CD4-positive, alpha-beta T cell treated with Interleukin-17A for 1 hour (primary cell): ENCODE results near the gene AMFR.
A peak's percentile ranks its signal among the peaks of the same experiment; 100 is the strongest.

ENCODE experiments used
- DNase-seq: peaks from one replicate; pipeline ENCODE4 v3.0.0-alpha.2; 2020

AMFR gene

DNA sequence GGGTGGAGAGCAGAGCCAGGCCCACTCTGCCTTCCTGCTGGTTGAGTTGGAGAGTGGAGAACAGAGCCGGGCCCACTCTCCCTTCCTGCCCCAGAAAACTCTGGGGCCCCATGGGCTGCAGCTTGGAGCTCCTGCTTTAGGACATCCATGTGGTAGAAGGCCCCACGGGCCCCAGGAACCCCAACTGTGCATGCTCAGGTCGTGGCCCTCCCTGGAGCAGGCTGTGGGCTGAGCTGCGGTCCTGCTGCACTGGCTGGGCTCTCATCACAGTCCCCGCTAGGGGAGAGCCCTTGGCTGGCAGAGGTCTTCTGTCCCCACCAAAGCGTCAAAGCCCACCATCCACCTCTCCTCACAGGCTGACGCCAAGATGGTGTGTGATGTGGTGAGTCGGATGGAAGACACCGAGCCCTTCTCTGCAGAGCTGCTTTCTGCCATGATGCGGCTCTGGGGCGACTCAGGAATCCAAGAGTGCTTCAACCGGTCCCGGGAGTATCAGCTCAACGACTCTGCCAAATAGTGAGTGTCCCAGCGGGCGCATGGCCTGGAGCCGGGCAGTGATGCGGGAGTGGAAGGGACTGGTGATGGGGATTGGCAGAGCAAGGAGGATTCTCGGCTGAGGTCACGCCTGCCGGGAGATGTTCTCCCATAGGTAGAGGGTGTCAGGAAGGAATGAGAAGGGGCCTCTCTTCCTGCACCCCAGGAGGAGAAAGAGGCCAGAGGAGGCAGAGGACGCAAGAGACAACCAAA, 96.9 kb downstream of the AMFR start:
- no peak for DNase-seq

DNA sequence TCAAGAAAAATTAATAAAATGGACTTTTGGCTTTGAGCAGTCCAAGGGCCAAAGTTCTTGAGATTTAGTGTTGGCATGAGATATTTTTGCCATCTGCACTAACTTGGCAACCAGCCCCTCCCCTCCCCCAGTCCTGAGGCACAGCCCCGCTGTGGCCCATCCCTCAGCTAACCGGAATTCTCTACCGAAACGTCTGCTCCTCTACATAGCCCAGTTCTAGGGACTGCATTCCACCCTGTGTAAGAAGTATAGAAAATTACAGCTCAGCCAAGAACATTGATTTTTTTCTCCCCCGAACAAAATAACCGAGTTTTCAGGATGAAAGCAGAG, 97.5 kb downstream of the AMFR start:
- DNase-seq = no peak

DNA sequence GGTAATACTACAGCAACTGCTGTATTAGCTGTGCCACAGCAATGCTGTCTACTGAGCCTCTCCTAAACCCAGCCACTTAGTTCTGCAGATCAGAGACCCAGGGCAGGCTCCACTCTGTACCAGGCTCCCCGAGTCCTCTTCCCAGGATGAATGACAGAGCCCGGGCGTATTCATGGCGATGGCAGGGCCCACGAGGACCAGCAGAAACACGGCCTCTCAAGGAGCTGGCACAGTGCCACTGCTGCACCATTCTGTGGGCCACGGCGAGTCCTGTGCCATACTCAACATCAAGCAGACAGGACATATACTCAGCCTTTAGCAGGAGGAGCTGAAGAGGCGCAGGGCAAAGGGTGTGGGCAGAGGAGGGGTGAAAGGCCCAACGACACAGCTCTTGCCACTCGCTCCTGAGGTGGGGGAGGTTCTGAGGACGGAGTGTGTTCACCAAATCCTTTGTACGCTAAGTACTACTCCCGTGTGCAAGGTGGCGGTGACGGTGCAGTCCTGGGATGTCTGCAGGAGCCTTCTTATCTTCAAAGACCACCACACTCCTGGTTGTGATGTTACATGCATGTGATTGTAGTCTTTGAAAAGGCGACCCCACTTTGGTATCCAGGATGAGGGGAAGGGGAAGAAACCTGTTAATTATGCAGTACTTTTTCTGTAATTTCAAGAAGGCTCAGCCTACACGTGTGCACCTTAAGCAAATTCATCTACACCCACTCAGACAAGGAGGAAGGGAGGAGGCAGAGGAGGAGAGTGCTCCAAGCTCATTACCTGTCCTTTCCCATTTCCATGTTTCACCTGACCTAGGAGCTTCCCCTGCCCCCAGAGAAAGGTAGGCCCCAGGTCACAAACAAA, 98.0 kb downstream of the AMFR start:
- DNase-seq = no peak

DNA sequence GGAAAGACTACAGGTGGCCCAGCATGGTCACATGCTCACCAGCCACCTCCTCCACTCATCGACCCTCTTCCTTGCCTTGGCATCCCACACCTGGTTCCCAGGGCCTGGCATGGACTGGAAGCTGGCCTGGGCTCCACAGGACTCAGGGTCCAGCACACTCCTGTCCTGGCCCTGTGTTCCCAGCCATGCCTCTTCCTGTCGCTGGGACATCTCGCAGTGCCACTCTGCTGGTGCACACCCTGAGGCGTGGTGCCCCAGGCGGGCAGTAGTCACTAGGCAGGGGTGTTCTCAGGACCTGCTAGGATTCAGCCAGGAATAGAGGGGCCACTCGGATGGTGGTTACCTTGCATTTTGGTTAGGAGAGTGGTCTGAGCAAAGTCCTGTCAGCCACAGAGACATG, 99.4 kb downstream of the AMFR start:
- no peak for DNase-seq

DNA sequence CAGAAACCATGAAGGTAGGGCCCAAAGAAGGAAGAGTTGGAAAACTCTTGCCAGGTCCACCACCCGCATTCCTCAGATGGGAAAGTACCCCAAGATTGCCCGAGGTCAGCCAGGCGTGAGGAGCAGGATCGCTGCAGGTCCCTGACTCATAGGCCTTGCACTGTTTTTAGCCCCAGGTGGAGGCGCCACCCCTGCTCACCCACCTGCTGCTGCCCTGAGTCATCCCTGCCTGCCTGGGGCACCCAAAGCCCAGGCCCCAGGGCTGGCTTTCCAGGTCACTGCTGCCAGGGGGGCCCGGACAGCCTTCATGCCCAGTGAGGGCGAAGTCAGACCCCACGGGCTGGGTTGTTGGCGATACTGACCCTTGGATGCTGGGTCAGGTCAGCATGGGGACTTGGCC, 100.9 kb downstream of the AMFR start:
- DNase-seq = no peak

DNA sequence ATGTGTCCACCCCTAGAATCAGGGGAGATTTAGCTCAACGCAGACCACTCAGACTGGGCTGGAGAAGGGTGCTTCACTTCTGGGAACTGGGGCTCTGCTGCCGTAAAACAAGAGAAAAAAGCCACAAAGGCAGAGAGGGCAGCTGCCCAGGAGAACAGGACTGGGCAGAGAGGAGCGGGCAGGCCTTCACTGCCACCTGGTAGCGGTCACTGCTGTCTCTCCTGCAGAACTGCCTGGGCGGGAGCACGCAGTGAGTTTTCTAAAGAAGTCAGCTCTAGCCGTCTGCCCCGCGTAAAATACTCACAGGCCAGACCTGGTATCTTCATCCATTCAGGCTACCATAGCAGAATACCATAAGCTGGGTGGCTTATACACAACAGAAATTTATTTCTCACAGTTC, 103.8 kb downstream of the AMFR start:
- DNase-seq = no peak

DNA sequence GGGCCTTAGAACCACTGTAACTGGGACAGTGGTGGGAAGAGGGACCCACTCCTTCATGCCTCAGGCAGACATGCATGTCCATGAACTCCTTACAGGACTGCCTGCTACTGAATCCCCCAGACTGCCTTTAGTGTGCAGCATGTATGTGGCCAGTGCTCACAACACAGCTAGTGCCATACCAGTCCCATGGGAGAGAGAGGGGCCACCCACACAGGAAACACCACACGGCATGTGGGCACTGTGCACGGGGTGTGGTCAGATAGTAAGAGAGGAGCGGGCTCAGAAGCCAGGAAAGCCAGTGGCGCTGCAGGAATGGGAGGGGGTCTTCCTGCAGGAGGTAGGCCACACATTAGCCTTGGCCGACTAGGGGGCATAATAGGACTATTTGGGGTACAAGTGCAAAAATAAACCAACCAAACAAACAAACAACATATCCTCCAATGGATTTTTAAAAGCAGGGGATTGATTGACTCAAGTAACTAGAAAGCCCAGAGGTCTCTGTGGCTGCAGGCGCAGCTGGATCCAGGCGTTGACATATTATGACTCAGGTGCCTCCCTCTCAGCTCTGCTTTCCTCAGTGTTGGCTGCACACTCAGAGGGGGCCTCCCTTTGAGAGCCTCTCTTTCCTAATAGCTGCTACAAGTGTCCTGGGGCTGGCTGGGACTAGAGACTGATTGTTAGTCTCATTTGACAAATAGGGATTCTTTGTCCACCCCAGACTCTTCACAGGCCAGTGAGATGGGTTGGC, 104.4 kb downstream of the AMFR start:
- DNase-seq = no peak

DNA sequence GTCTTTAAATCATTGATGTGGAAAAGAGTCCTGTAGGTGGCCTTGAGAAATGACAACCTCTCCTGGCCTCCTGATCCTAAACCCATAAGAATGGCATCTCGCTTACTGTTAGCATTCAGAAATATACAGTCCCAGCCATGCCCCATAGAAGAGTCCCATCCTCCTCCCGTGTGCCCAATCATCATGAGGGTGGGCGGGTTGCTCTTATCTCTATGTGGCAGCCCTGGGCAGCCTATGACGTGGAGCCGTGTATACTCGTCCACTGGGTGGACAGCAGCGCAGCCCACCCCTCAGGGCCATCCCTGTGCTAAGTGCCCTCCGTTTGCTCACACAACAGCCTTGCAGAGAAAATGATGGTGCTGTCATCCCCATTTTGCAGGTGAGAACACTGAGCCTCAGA, 105.3 kb downstream of the AMFR start:
- no peak for DNase-seq

DNA sequence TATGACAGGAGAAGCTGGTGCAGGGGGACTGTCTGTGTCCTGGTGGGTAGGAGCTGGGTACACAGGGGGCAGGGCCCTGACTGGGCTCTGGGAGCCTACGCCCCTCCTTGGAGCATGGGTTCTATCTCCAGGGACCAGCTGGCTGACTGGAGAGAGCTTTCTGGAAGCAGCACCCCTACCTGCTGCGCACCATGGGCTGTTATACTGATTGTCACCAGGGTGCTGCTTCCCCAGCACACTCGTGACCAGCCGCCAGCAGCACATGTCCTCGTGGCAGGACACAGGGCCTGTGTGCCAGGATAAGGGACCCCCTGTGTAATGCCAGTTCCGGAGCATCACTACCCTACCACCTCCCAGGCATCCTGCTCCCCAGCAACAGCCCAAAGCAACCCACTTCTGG, 106.0 kb downstream of the AMFR start:
- DNase-seq = no peak

DNA sequence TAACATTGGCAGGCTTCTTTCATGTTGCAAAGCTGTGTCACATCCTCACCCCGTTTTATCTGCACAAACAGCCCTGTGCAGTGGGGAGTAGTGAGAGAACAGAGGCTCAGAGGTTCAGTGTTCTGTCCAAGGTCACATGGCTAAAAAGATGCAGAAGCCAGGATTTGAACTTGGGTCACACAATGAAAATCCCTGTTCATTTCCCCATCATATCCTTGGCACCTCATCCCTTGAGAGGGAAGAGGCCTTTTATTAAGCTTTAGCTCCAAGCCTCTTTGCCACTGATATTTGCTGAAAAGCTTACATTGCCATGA, 106.6 kb downstream of the AMFR start:
- DNase-seq = no peak

DNA sequence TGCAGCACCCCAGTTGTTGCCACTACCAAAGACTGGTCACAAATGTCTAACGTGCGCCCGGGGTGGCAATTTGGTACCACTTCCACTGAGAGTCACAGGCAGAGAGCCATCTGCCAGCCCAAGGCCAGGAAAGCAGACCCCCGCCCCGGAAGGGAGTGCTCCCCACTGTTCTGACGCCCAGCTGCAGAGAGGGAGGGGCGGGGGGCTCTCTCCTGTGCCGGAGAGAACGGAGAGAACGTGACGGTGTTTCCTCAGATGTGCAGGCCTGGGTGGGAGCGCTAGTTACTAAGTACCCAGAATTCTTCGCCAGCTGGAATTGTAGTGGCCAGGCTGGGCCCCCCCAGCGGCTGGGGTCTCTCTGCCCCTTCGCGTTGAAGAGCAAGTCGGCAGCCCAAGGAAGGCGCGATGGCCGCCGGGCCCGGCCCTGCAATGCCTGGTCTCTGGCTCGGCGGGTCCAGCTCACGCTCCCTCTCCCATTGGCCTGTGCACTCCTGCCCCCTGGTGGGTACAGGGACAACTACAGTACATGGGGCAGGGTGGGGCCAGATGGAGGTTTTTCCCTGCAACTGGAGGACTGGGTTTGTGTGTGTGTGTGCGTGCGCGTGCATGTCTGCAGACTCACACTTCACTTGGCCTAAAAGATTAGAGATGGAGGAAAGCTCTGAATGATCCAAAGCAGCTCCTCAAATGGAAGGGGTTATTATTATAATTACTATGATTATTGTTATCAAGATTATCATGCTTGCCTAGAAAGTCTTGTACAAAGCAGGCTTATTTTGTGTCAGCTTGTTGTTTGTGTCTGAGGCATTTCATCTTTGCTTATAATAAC, 107.1 kb downstream of the AMFR start:
- DNase-seq = peak; percentile 80

DNA sequence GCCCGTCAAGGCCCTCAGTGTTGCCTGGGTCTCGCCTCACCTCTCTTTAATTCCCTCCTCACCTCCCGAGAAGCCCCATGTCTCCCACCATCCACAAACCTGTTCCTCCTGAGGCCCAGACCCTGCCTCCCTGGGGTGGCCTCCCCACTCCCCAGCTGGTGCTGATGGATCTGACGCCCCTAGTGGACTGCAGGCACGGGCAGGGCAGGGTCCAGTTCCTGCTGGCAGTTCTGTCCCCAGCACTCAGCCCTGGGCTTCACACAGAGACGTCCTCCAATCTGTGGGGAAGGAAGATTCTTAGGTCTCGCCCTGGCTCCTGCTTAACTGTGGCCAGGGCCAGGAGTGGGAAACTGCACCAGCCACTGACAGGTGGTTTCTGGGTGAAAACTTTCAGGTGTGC, 108.8 kb downstream of the AMFR start:
- no peak for DNase-seq

DNA sequence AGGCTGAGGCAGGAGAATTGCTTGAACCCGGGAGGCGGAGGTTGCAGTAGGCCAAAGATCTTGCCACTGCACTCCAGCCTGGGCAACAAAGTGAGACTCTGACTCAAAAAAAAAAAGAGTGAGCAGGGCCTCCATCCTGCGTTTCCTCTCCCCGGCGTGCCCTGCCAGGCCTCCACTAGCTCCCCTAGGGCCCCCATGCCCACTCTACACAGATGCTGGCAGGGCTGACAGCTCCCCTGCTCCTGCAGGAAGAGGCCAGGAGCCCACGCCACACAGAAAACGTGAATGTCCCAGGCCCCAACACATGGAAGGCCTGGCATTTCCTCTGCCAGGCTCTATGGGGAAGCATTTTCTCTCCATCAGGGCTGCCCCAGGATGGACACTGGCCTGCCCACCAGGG, 109.4 kb downstream of the AMFR start:
- DNase-seq = no peak

DNA sequence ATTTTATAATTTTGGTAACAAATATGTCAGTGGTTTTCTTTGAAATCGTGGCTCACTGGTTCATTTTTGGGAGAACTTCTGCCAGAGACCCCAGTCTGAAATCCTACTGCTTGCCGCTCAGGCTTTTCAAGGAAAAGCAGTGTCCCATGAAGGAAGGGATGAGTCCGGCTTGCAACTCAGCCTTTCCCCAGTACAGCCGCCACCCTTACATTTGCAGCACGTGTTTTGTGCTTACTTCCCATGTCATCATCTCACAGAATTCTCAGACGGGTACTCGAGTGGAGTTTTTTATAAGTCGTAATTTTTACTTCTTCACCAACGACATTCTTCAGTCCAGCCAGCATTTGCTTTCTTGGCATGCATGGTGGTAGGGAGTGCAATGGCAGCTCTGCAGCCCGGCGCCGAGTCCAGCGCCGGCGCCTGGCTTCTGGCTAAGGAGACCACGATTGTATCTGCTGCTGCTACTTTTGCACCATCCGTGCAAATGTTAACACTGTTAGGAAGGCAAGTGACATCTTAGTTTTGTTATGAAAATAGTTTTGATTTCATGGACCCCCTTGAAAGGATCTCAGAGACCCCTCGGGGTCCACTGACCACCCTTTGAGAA, 111.0 kb downstream of the AMFR start:
- no peak for DNase-seq

DNA sequence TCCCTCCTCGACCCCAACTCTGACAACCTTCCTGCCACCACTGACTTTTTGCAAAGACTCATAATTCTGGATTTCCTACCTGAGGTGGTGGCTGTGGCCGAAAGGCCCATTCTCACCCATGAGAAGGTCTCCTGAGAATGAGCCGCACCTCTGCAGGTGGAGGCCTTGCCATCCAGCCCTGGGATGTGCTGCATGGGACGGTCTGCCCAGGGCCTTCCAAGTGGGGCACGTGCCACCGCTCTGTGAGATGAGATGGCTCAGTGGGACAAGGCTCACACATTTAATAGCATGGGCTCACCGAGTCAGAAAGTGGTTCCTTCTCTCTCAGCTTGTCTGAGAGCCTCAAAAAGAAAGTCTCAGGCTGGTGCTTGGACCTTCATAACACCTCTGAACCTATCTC, 112.8 kb downstream of the AMFR start:
- no peak for DNase-seq

DNA sequence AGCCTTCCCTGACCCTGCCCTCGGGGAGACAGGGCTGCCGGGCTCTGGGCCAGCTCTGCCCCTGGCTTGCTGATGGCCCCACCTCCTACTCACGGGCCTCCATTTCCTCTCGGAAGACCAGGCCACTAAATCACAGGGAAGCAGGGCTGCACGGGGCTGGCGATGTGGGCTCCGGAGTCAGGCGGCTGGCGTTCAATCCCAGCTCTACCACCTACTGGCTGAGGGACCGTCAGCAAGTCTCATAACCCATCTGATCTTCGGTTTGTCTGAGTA, 113.4 kb downstream of the AMFR start:
- no peak for DNase-seq
